ENCODE results near the gene DESI1.

DNA sequence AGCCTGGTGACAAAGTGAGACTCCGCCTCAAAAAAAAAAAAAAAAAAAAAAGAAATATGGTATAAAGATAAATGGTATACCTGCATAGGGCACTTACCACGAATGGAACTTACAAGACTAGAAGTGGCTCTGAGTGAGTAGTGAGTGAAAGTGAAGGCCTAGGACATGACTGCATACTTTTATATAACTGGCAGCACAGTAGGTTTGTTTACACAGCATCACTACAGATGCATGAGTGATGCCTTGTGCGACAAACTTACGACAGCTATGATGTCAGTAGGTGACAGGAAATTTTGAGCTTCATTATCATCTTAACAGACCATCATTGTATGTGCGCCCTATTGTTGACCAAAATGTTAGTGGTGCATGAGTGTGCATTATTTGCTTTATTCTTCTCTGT lies 17.9 kb upstream of the DESI1 start:
- TF ChIP-seq, protein P1, sequence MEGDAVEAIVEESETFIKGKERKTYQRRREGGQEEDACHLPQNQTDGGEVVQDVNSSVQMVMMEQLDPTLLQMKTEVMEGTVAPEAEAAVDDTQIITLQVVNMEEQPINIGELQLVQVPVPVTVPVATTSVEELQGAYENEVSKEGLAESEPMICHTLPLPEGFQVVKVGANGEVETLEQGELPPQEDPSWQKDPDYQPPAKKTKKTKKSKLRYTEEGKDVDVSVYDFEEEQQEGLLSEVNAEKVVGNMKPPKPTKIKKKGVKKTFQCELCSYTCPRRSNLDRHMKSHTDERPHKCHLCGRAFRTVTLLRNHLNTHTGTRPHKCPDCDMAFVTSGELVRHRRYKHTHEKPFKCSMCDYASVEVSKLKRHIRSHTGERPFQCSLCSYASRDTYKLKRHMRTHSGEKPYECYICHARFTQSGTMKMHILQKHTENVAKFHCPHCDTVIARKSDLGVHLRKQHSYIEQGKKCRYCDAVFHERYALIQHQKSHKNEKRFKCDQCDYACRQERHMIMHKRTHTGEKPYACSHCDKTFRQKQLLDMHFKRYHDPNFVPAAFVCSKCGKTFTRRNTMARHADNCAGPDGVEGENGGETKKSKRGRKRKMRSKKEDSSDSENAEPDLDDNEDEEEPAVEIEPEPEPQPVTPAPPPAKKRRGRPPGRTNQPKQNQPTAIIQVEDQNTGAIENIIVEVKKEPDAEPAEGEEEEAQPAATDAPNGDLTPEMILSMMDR (IDR thresholded peaks at IDR 0.05 in 2 of 3, conservative IDR thresholded peaks at IDR 0.05 in 1 of 3; ENCODE audit: borderline replicate concordance in 1 of 3, insufficient read depth in 1 of 3, low read depth in 2 of 3, low read length in 2 of 3), result no peak
- no peak for TF ChIP-seq EZH2 (IDR thresholded peaks at IDR 0.05)
- TF ChIP-seq, protein P2, sequence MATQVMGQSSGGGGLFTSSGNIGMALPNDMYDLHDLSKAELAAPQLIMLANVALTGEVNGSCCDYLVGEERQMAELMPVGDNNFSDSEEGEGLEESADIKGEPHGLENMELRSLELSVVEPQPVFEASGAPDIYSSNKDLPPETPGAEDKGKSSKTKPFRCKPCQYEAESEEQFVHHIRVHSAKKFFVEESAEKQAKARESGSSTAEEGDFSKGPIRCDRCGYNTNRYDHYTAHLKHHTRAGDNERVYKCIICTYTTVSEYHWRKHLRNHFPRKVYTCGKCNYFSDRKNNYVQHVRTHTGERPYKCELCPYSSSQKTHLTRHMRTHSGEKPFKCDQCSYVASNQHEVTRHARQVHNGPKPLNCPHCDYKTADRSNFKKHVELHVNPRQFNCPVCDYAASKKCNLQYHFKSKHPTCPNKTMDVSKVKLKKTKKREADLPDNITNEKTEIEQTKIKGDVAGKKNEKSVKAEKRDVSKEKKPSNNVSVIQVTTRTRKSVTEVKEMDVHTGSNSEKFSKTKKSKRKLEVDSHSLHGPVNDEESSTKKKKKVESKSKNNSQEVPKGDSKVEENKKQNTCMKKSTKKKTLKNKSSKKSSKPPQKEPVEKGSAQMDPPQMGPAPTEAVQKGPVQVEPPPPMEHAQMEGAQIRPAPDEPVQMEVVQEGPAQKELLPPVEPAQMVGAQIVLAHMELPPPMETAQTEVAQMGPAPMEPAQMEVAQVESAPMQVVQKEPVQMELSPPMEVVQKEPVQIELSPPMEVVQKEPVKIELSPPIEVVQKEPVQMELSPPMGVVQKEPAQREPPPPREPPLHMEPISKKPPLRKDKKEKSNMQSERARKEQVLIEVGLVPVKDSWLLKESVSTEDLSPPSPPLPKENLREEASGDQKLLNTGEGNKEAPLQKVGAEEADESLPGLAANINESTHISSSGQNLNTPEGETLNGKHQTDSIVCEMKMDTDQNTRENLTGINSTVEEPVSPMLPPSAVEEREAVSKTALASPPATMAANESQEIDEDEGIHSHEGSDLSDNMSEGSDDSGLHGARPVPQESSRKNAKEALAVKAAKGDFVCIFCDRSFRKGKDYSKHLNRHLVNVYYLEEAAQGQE (IDR thresholded peaks at IDR 0.05; ENCODE audit: low read depth), result no peak
- no peak for TF ChIP-seq POLR2A (IDR thresholded peaks at IDR 0.05; ENCODE audit: borderline replicate concordance, extremely low read depth, insufficient read depth, insufficient read length)
- TF ChIP-seq SIN3A (IDR thresholded peaks at IDR 0.05; ENCODE audit: low read depth), result no peak
- no peak for TF ChIP-seq POLR2AphosphoS5 (IDR thresholded peaks at IDR 0.05; ENCODE audit: low read depth, low read length)
- TF ChIP-seq, protein P3, sequence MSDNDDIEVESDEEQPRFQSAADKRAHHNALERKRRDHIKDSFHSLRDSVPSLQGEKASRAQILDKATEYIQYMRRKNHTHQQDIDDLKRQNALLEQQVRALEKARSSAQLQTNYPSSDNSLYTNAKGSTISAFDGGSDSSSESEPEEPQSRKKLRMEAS (IDR thresholded peaks at IDR 0.05), result no peak
- no peak for TF ChIP-seq RAD21 (IDR thresholded peaks at IDR 0.05; ENCODE audit: low read depth)
- TF ChIP-seq, protein P4, sequence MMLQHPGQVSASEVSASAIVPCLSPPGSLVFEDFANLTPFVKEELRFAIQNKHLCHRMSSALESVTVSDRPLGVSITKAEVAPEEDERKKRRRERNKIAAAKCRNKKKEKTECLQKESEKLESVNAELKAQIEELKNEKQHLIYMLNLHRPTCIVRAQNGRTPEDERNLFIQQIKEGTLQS (IDR thresholded peaks at IDR 0.05), result no peak
- TF ChIP-seq SP1 (IDR thresholded peaks at IDR 0.05; ENCODE audit: low read depth), result no peak
- TF ChIP-seq FOSL1 (IDR thresholded peaks at IDR 0.05; ENCODE audit: low read depth), result no peak
- TF ChIP-seq SRF (IDR thresholded peaks at IDR 0.05; ENCODE audit: low read depth), result no peak
- TF ChIP-seq ELF1 (IDR thresholded peaks at IDR 0.05; ENCODE audit: borderline replicate concordance, low read depth), result no peak
- no peak for TF ChIP-seq EZH2phosphoT487 (IDR thresholded peaks at IDR 0.05; ENCODE audit: borderline replicate concordance)

All from HCT116 (cell line).